ENCODE data around the gene KY. TPM values are rescaled to one million over a fixed set of nuclear protein-coding genes. Genes with fewer than 3 reads are reported as not detected.

The KY gene
- total RNA-seq, 2 donors from 2014 or later = 0.33 to 0.59 TPM

DNA sequence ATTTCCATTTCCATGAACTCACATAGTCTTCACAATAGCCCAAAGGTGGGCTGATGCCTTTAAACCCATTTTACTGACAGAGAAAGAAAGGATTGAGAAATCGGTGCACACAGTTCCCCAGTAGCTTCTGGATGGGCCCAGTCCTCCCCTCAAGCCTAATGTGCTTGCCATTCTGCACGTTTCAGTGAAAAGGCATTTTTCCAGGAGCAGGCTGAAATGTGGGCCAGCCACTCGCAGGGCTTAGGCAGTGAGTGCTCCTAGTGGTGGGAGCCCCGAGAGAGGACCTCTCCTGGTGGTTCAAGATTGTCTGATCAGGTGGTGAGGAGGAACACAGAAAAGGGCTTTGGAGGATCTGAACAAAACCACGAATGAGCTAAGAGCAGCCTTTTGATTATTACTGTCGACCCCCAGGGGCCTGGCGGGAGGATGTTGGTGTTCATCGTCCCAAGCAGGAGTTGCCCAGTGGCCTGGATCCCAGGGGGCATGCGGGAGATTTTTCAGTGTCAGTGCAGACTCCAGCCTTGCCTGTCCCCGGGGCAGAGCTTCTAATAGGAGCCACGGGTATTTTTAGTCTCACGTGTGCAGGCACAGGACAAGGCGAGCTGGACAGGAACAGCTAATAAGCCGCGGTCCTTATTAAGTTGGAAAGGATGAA, 8.7 kb upstream of the KY start:
- H3K36me3 ChIP-seq = no peaks in the 10 kb centered on the region
- no peak overlapping the region for H3K4me3 ChIP-seq
- TF ChIP-seq, protein P1, sequence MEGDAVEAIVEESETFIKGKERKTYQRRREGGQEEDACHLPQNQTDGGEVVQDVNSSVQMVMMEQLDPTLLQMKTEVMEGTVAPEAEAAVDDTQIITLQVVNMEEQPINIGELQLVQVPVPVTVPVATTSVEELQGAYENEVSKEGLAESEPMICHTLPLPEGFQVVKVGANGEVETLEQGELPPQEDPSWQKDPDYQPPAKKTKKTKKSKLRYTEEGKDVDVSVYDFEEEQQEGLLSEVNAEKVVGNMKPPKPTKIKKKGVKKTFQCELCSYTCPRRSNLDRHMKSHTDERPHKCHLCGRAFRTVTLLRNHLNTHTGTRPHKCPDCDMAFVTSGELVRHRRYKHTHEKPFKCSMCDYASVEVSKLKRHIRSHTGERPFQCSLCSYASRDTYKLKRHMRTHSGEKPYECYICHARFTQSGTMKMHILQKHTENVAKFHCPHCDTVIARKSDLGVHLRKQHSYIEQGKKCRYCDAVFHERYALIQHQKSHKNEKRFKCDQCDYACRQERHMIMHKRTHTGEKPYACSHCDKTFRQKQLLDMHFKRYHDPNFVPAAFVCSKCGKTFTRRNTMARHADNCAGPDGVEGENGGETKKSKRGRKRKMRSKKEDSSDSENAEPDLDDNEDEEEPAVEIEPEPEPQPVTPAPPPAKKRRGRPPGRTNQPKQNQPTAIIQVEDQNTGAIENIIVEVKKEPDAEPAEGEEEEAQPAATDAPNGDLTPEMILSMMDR (IDR thresholded peaks at IDR 0.05) = no peak
- H3K27me3 ChIP-seq = no peaks in the 10 kb centered on the region
- H3K4me1 ChIP-seq = no peaks in the 10 kb centered on the region
- no peak for DNase-seq (ENCODE audit: low spot score)
- H3K9me3 ChIP-seq = no peaks in the 10 kb centered on the region
- no peak overlapping the region for H3K27ac ChIP-seq

DNA sequence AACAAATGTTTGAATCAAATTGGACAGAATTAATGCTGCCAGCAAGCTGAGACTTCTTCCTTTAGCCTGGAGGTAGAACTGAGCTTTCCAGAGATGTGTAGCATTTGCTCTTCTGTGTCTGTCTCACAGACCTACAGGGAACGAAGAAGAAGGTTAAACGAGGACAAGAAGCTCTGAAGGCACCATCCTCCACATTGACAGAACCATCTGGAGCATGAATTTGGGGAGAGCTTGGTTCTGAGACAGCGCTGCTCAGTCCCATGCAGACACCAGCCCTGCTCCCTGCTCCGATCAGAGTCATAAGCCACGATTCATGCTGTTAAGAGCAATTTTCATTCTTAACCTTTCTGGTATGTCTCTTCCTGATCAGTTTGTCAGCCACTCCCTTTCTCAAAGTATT, 7.7 kb upstream of the KY start:
- Histone ChIP-seq H3K4me1 (no peaks in the 10 kb centered on the region), H3K27me3 (no peaks in the 10 kb centered on the region), H3K27ac (no peak overlapping the region), H3K4me3 (no peak overlapping the region), H3K9me3 (no peaks in the 10 kb centered on the region), H3K36me3 (no peaks in the 10 kb centered on the region)
- TF ChIP-seq, protein P1 (IDR thresholded peaks at IDR 0.05) = no peak
- no peak for DNase-seq (ENCODE audit: low spot score)

- H3K4me1 ChIP-seq = peaks cover 0 to 12% of the 10 kb centered on the region in 2 donors
- DNase-seq (ENCODE audit: low spot score) = peak; percentile 32
- no peaks in the 10 kb centered on the region for H3K36me3 ChIP-seq
- H3K9me3 ChIP-seq = no peaks in the 10 kb centered on the region
- no peak overlapping the region for H3K4me3 ChIP-seq
- TF ChIP-seq, protein P1 (IDR thresholded peaks at IDR 0.05) = no peak
- H3K27me3 ChIP-seq = no peaks in the 10 kb centered on the region
- H3K27ac ChIP-seq = no peak overlapping the region
Observed at GRCh38 chr3:134656211-134656800, 5.5 kb upstream of the KY start.

- no peaks in the 10 kb centered on the region for H3K9me3 ChIP-seq
- DNase-seq (ENCODE audit: low spot score) = peak; percentile 28
- no peak overlapping the region for H3K4me3 ChIP-seq
- TF ChIP-seq, protein P1 (IDR thresholded peaks at IDR 0.05) = no peak
- peaks cover 0 to 18% of the 10 kb centered on the region in 2 donors for H3K4me1 ChIP-seq
- H3K27ac ChIP-seq = no peak overlapping the region
- H3K36me3 ChIP-seq = no peaks in the 10 kb centered on the region
- H3K27me3 ChIP-seq = no peaks in the 10 kb centered on the region
Observed at GRCh38 chr3:134655706-134656105, 4.9 kb upstream of the KY start.

- Histone ChIP-seq H3K4me3 (no peak overlapping the region), H3K36me3 (no peaks in the 10 kb centered on the region), H3K27me3 (no peaks in the 10 kb centered on the region), H3K9me3 (no peaks in the 10 kb centered on the region), H3K4me1 (peaks cover 0 to 24% of the 10 kb centered on the region in 2 donors), H3K27ac (no peak overlapping the region)
- no peak for DNase-seq (ENCODE audit: low spot score)
- TF ChIP-seq, protein P1 (IDR thresholded peaks at IDR 0.05) = no peak
Observed at GRCh38 chr3:134654031-134654430, 3.2 kb upstream of the KY start.

All from right atrium auricular region (tissue), 2 donors.